ENCODE measurements around the gene MARCHF3.
"Not testable (repeated sequence)": the region's sequence is repeated elsewhere in the genome, so short reads cannot be mapped to it uniquely, and the experiment has no call there.

MARCHF3 gene

GRCh38 chr5:126846344-126846743 lies 184.0 kb downstream of the MARCHF3 start:
- peak in 1 of 3 experiments; percentile 6 for DNase-seq

- not testable (repeated sequence) for DNase-seq
Measured at GRCh38 chr5:126845470-126846070, 184.8 kb downstream of the MARCHF3 start.

DNA sequence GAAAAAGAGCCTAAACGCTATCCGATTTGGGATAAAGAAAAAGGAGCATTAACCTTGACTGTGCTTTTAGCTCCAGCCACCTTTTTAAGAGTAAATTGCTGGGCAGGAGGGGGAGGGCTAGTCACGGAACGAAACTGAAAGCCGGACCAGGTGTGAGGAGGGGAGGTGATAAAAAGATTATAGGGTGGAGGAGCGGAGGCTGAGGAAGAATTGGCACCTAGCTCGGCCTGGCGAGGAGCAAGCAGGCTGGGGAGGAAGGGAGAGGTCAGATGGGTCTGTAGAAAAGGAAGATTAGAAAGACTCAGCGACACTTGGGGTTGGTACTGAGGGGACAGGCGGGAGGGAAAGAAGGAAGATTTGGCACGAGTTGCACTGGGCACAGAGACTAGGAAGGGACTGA lies 187.0 kb downstream of the MARCHF3 start:
- DNase-seq = not testable (repeated sequence)

DNA sequence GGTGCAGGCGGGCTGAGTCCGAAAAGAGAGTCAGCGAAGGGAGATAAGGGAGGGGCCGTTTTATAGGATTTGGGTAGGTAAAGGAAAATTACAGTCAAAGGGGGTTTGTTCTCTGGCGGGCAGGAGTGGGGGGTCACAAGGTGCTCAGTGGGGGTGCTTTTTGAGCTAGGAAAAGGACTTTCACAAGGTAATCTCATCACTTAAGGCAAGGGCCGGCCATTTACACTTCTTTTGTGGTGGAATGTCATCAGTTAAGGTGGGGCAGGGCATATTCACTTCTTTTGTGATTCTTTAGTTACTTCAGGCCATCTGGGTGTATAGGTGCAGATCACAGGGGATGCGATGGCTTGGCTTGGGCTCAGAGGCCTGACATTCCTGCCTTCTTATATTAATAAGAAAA lies 191.0 kb downstream of the MARCHF3 start:
- DNase-seq = not testable (repeated sequence)

DNA sequence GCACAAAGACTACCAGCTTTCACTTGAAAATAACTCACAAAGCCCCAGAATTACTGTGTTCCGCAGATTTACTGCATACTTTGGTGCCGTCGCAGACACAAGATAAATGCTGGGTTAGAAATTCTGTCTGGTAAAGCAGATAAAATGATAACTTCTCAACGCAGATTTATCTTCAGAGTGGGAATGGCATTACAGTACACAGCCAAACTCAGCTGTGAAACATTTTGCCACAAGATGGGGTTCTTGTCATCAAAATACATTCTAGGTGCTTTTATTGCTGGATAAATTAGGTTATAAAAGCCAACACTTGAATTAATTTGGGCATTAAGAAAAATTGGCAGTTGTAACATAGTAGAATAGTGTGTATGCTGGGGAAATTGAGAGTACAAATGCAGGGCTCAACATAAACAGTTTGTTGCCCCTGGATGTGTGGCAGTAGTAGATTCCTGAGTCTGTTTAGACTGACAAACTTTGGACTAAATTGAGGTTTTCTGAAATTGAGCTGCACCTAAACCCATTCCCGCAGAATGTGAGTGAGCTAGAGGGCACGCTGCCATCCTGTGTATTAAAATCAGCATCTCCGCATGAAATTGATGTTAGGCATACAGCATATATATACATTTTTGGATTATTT lies 192.3 kb downstream of the MARCHF3 start:
- DNase-seq = peak in 1 of 3 experiments; percentile 4

DNA sequence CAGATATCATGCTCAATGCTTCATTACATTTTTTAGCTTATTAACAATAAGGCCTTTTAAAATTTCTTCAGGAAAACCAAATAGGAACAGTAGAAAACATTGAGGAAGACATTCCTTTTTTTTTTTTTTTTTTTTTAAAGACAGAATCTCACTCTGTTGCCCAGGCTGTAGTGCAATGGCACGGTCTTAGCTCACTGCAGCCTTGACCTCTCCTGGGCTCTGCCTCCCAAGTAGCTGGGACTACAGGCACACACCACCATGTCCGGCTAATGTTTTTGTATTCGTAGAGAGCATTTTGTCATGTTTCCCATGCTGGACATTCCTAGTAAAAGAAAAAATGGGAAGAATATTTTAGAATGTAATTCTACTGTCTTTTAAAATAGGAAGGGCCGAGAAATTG lies 193.1 kb downstream of the MARCHF3 start:
- DNase-seq = no peak

- DNase-seq = no peak
Measured at GRCh38 chr5:126836778-126837177, 193.6 kb downstream of the MARCHF3 start.

DNA sequence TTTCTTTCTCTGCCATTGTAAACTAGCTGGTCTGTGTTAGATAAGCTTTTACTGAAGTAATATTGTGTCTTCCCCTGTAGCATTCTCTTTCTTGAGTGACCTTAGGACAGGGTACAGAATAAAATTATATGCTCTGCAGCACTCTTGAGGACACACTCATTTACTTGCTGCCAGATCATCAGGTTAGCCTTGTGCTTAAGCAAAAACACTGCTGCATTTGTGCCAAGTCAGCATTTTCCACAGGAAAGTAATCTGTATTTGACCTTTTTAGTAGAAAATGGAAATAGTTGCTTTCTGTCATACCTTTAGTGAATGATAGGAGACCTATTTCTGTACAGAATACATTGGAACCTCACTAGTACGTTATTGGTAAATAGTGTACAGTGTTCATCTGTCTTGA lies 199.2 kb downstream of the MARCHF3 start:
- no peak for DNase-seq

DNA sequence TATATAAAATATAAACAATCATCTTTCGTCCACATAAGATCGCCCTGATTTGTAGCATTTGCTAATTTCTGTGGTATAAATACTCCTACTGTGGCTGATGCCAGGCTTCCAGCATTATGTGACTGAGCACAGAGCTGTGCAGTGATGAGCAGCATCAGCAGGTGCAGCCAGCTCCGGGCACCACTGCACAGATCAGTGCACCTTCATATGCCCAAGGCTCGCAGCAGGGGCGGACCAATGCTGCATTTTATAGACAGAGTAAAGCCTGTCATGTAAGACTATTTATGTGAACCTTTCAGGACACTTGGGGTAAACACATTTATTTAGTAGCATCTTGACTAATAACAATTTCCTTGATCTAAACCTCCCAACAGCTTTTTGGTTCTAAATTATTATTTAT lies 200.3 kb downstream of the MARCHF3 start:
- no peak for DNase-seq

DNA sequence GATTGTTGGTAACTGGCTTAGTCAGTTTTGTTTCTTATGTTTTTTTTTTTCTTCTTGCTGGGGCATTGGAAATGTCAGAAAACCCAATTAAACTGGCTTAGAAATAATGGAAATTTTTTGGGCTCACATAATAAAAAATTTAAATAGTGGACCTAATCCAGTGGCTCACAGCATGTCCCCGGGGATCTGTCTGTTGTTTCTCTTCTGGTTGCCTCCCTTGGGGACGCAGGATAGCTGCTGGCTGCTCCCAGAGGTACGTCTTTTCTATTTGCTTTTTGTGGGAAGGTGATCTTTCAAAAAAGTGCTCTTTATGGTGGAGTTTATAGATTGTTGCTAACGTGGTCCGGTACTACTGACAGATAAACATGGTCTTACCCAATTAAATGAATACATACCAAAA lies 201.3 kb downstream of the MARCHF3 start:
- no peak for DNase-seq

- no peak for DNase-seq
Measured at GRCh38 chr5:126826619-126827215, 203.6 kb downstream of the MARCHF3 start.

GRCh38 chr5:126819253-126819652 lies 211.1 kb downstream of the MARCHF3 start:
- no peak for DNase-seq

GRCh38 chr5:126818736-126819135 lies 211.6 kb downstream of the MARCHF3 start:
- no peak for DNase-seq

Measured in NCI-H1417 (cell line).